H1 (cell line): ENCODE results near the gene SLC38A2. TPM values are rescaled to one million over a fixed set of nuclear protein-coding genes. Genes with fewer than 3 reads are reported as not detected.
A peak's percentile ranks its signal among the peaks of the same experiment; 100 is the strongest.

Experiments used
- CTCF ChIA-PET: fragments of 300-600 bp; sonication (Branson Sonifier 250); formaldehyde crosslinking; loops from one replicate; lab custom pipeline; 2021; ENCODE audit not compliant: partially characterized antibody; lab: Charles Lee
- POLR2A ChIA-PET: fragments of 300-600 bp; sonication (Branson Sonifier 250); formaldehyde crosslinking; loops from one replicate; lab custom pipeline; 2021; ENCODE audit warnings: inconsistent platforms; ENCODE audit not compliant: partially characterized antibody; lab: Charles Lee
- DNase-seq, 2 experiments: peaks; one replicate each; pipeline versions ENCODE4 v3.0.0 to v3.0.0-alpha.2; 2010 to 2022; ENCODE audit warnings: low spot score in 2 of 2, low read depth in 1 of 2, mixed read lengths in 1 of 2
- FAIRE-seq: peaks from 2 replicates; lab custom pipeline; 2011; peaks lifted over from hg19 to GRCh38; lab: Jason Lieb, UNC
- H2AFZ ChIP-seq: 2 replicates; pipeline ENCODE4 v1.8.1; 2012; ENCODE audit warnings: low read length, inconsistent platforms
- H2AK5ac ChIP-seq: 2 replicates; pipeline ENCODE4 v1.6.1; 2013; ENCODE audit warnings: low read depth, low read length
- H2BK120ac ChIP-seq: replicated peaks from 2 replicates; pipeline ENCODE3; 2013; ENCODE audit warnings: low read depth, low read length, inconsistent platforms
- H2BK12ac ChIP-seq: 2 replicates; pipeline ENCODE4 v1.6.1; 2013; ENCODE audit warnings: low read depth, low read length
- H2BK15ac ChIP-seq: 2 replicates; pipeline ENCODE4 v1.6.1; 2013; ENCODE audit warnings: low read length
- H2BK20ac ChIP-seq: 2 replicates; pipeline ENCODE4 v1.6.1; 2013; ENCODE audit warnings: low read length
- H2BK5ac ChIP-seq: 2 replicates; pipeline ENCODE4 v1.6.1; 2013; ENCODE audit warnings: low read depth, low read length
- H3K14ac ChIP-seq: 2 replicates; pipeline ENCODE4 v1.6.1; 2013; ENCODE audit warnings: inconsistent platforms; ENCODE audit not compliant: insufficient read length
- H3K18ac ChIP-seq: 2 replicates; pipeline ENCODE4 v1.6.1; 2013; ENCODE audit warnings: low read length; ENCODE audit errors: extremely low read depth
- H3K23ac ChIP-seq: 2 replicates; pipeline ENCODE4 v1.6.1; 2013; ENCODE audit warnings: inconsistent platforms; ENCODE audit not compliant: insufficient read length
- H3K23me2 ChIP-seq: 2 replicates; pipeline ENCODE4 v1.6.1; 2013; ENCODE audit warnings: low read depth, low read length
- H3K27ac ChIP-seq: 2 replicates; pipeline ENCODE4 v1.6.1; 2011; ENCODE audit warnings: low read depth, low read length, inconsistent platforms
- H3K27me3 ChIP-seq, 4 experiments: replicated peaks in 1 of 4; 1 replicate in 1 of 4; 2 replicates in 3 of 4; pipeline versions ENCODE4 v1.6.1 to v1.8.1; 2011 to 2013; ENCODE audit warnings: low read length in 3 of 4, mild to moderate bottlenecking in 3 of 4, inconsistent platforms in 2 of 4, mixed read lengths in 2 of 4, moderate library complexity in 1 of 4; ENCODE audit not compliant: control insufficient read depth in 3 of 4, insufficient read depth in 3 of 4; ENCODE audit errors: extremely low read depth in 1 of 4
- H3K36me3 ChIP-seq, 4 experiments: 2 replicates each; pipeline versions ENCODE4 v1.6.1 to v1.8.1; 2011 to 2013; ENCODE audit warnings: mild to moderate bottlenecking in 4 of 4, low read length in 3 of 4, moderate library complexity in 2 of 4, control low read depth in 1 of 4, inconsistent platforms in 1 of 4; ENCODE audit not compliant: insufficient read depth in 4 of 4, control insufficient read depth in 2 of 4
- H3K4ac ChIP-seq: replicated peaks from 2 replicates; pipeline ENCODE3; 2013; ENCODE audit warnings: low read length, low read depth, mixed read lengths, inconsistent platforms; ENCODE audit not compliant: insufficient read length
- H3K4me1 ChIP-seq, 4 experiments: replicated peaks in 1 of 4; 1 replicate in 1 of 4; 2 replicates in 3 of 4; pipeline versions ENCODE4 v1.6.1 to v1.8.1; 2011 to 2013; ENCODE audit warnings: low read length in 3 of 4, inconsistent platforms in 2 of 4, mixed read lengths in 1 of 4; ENCODE audit not compliant: insufficient read depth in 4 of 4, control insufficient read depth in 3 of 4
- H3K4me2 ChIP-seq, 2 experiments: 2 replicates each; pipeline versions ENCODE4 v1.6.1 to v1.8.1; 2011 to 2013; ENCODE audit warnings: low read depth in 2 of 2, low read length in 2 of 2, control low read depth in 1 of 2, inconsistent platforms in 1 of 2, mild to moderate bottlenecking in 1 of 2; ENCODE audit not compliant: insufficient read depth in 1 of 2
- H3K4me3 ChIP-seq, 4 experiments: fragments of 200-600, 300-600 bp in 1 of 4; sonication (generic), shearing (Covaris generic), sonication (Bioruptor Twin) in 1 of 4; 2 replicates each; pipeline versions ENCODE4 v1.5.1 to v1.8.1; 2011 to 2016; ENCODE audit warnings: low read length in 4 of 4, low read depth in 3 of 4, control low read depth in 2 of 4, inconsistent platforms in 2 of 4, mild to moderate bottlenecking in 2 of 4, mixed read lengths in 1 of 4, moderate library complexity in 1 of 4; ENCODE audit not compliant: insufficient read depth in 2 of 4; ENCODE audit errors: extremely low read depth in 1 of 4
- H3K56ac ChIP-seq: replicated peaks from 2 replicates; pipeline ENCODE3; 2013; ENCODE audit warnings: low read depth, mild to moderate bottlenecking, mixed read lengths, low read length, inconsistent platforms; ENCODE audit not compliant: insufficient read length
- H3K79me1 ChIP-seq: 2 replicates; pipeline ENCODE4 v1.6.1; 2013; ENCODE audit warnings: low read depth, low read length, control low read depth
- H3K79me2 ChIP-seq, 2 experiments: 2 replicates each; pipeline versions ENCODE4 v1.6.1 to v1.8.1; 2012 to 2013; ENCODE audit warnings: low read length in 2 of 2, mild to moderate bottlenecking in 2 of 2, inconsistent platforms in 1 of 2; ENCODE audit not compliant: insufficient read depth in 2 of 2, control insufficient read depth in 1 of 2
- H3K9ac ChIP-seq, 4 experiments: replicated peaks in 1 of 4; 1 replicate in 1 of 4; 2 replicates in 3 of 4; pipeline versions ENCODE4 v1.6.1 to v1.8.1; 2011 to 2013; ENCODE audit warnings: low read depth in 3 of 4, low read length in 3 of 4, control low read depth in 2 of 4, mild to moderate bottlenecking in 2 of 4, moderate library complexity in 2 of 4, inconsistent platforms in 1 of 4; ENCODE audit errors: extremely low read depth in 1 of 4
- H3K9me3 ChIP-seq, 2 experiments: 2 replicates each; pipeline versions ENCODE4 v1.6.1 to v1.8.1; 2012 to 2013; ENCODE audit warnings: mild to moderate bottlenecking in 2 of 2, moderate library complexity in 2 of 2, control low read depth in 1 of 2, inconsistent platforms in 1 of 2, low read depth in 1 of 2, low read length in 1 of 2, mixed read lengths in 1 of 2; ENCODE audit not compliant: insufficient read depth in 2 of 2
- H4K20me1 ChIP-seq, 2 experiments: replicated peaks in 1 of 2; 2 replicates each; pipeline versions ENCODE3 to v1.8.1; 2011 to 2013; ENCODE audit warnings: inconsistent platforms in 2 of 2, low read length in 2 of 2, mild to moderate bottlenecking in 1 of 2; ENCODE audit not compliant: insufficient read depth in 2 of 2, control insufficient read depth in 1 of 2
- H4K5ac ChIP-seq: 2 replicates; pipeline ENCODE4 v1.6.1; 2013; ENCODE audit warnings: low read length, low read depth, mixed read lengths, inconsistent platforms; ENCODE audit not compliant: insufficient read length
- H4K8ac ChIP-seq: 2 replicates; pipeline ENCODE4 v1.8.0; 2013; ENCODE audit warnings: mild to moderate bottlenecking, moderate library complexity, low read length, inconsistent platforms; ENCODE audit not compliant: insufficient read depth; ENCODE audit errors: extremely low read depth
- H4K91ac ChIP-seq: replicated peaks from 2 replicates; pipeline ENCODE3; 2013; ENCODE audit warnings: low read length, mixed read lengths, inconsistent platforms; ENCODE audit not compliant: insufficient read length
- NANOG ChIP-seq: IDR thresholded peaks from 2 replicates; pipeline ENCODE4 v1.6.1; 2011; ENCODE audit warnings: low read length, low read depth, mild to moderate bottlenecking, inconsistent platforms; ENCODE audit not compliant: insufficient read depth, poor library complexity, severe bottlenecking
- WGBS, 2 experiments: shearing (Covaris generic) in 1 of 2; methylation state at CpG; one replicate each; pipeline versions ENCODE4 v1.1.6 to v1.1.7; 2013 to 2015; ENCODE audit warnings: low lambda C conversion rate in 2 of 2, mixed read lengths in 2 of 2, inconsistent platforms in 1 of 2, low coverage in 1 of 2, missing lambda C conversion rate in 1 of 2; ENCODE audit not compliant: insufficient replicate concordance in 2 of 2, insufficient coverage in 1 of 2, insufficient read length in 1 of 2; ENCODE audit errors: extremely low coverage in 1 of 2, missing lambda C conversion rate in 1 of 2; 5-methylcytosine and 5-hydroxymethylcytosine counted together
- polyA plus RNA-seq, 7 experiments: library from polyadenylated mRNA; depleted of rRNA in 3 of 7; stranded (reverse) in 5 of 7; unstranded in 2 of 7; fragments of >200 nt in 5 of 7; fragments of 200-250 nt in 2 of 7; gene quantifications; 1 replicate in 5 of 7; 2 replicates in 1 of 7; 4 replicates in 1 of 7; pipeline versions ENCODE4 v1.2.1 to v1.2.3, GENCODE V29; 2011 to 2013; ENCODE audit warnings: missing spikeins in 2 of 7, mixed read lengths in 2 of 7
- total RNA-seq: library from RNA; stranded (reverse); fragmentation: NEBNext Ultra II Directional; extraction: Animal tissue kit (Norgen Biotek cat#: 25700); gene quantifications from 2 replicates; pipeline ENCODE4 v1.2.1, GENCODE V29; 2021

Gene SLC38A2
- total and polyA plus RNA-seq, 2 of the 8 experiments (the other 6 are each of a cell fraction or from before 2014, with no cell fraction given), result 163 to 684 TPM

DNA sequence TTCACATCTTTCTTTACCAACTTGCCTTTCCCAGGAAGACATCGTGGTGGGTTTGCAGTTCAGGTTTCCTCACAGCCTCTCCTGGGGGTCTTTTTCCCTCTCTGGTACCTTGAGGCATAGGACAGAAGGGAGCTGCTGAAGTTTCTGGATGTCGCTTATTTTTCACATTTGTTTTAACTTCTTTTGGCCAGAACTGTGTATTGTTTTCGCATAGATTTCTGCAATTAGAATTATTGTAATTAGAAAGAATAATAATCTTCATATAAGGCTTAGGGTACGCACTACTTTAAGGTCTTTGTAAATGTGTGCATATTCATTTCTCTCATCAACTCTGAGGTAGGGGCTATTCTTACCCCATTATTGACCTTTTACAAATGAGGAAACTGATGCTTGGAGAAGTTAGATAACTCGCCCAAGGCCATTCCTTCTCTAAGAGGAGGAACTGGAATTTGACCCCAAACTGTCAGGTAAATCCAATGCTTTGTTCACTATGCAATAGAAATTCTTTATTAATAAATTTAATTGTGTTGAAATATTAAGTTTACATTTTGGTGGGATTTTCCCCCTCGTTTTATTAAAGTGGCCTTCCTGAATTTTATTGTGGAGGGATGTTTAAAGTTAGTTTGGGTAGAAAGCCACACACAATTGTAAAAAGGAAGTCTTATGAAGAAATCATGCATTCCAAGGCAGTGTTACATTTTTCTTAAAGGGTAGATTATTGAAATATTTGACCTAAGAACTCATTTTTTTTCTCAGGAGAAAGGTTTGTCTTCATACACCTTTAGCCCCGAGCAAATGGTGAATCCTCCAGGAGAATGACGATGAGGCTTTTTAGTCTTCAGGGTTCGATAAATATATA, 12.1 kb upstream of the SLC38A2 start:
- TF ChIP-seq NANOG, result no peak
- TF ChIP-seq, all 59 proteins: peak for 0
- Histone ChIP-seq H3K4me1 (peaks cover 13 to 32% (median 20%) of the 10 kb centered on the region in 4 experiments), H3K9me3 (peaks cover 0 to 3% of the 10 kb centered on the region in 2 experiments; a peak in 1 of 4 replicates), H2BK5ac (no peak overlapping the region), H2BK15ac (no peak overlapping the region), H4K8ac (no peak overlapping the region), H3K56ac (no peak overlapping the region), H3K4ac (no peak overlapping the region), H3K18ac (no peak overlapping the region), H2AFZ (no peak overlapping the region), H3K23me2 (peaks cover 5% of the 10 kb centered on the region; the same call in 1 of the 2 replicates), H2AK5ac (no peak overlapping the region), H4K20me1 (no peaks in the 10 kb centered on the region), H3K79me1 (peaks cover 2% of the 10 kb centered on the region; the same call in 1 of the 2 replicates), H4K91ac (no peak overlapping the region), H3K14ac (no peak overlapping the region), H3K27ac (peak overlapping the region; percentile 94; the same call in 1 of the 2 replicates), H2BK12ac (no peak overlapping the region; the same call in 1 of the 2 replicates), H3K4me3 (peak overlapping the region; percentile 79 to 90 (median 83)), H3K23ac (no peak overlapping the region), H2BK20ac (no peak overlapping the region), H2BK120ac (no peak overlapping the region), H3K79me2 (peaks cover 3 to 29% of the 10 kb centered on the region in 2 experiments; a peak in 2 of 4 replicates), H3K9ac (peak overlapping the region in 3 of 4 experiments; percentile 78 to 86 (median 80); a peak in 6 of 7 replicates), H3K4me2 (peak overlapping the region; percentile 89 to 95), H4K5ac (peak overlapping the region; percentile 1), H3K27me3 (no peaks in the 10 kb centered on the region), H3K36me3 (peaks cover 0 to 15% (median 3%) of the 10 kb centered on the region in 4 experiments; a peak in 4 of 8 replicates)
- 57% methylated on average over 9 of the region's 9 CpGs; no CpG with 5 or more reads in 1 of the 2 experiments for WGBS, 2 experiments
- no peak for FAIRE-seq
- ChIA-PET POLR2A (interaction anchor here (0.8 to 15.4 kb wide), 8 partner anchors 8 to 115 kb away, joined by 3 to 233 read pairs (median 4); partner anchors contain the start of genes SLC38A1 and SLC38A2), CTCF (interaction anchor here (0.6 to 1.5 kb wide), 3 partner anchors 28 to 112 kb away, joined by 3 to 4 read pairs (median 3); no protein-coding TSS in a partner anchor)
- no peak for DNase-seq
